GM23248 (cell line): ENCODE data around the gene INPP5D.

Source experiments
- EZH2 ChIP-seq: fragments of 200-600 bp; sonication (generic); IDR thresholded peaks from 2 replicates; pipeline ENCODE4 v1.6.1; 2018; ENCODE audit warnings: antibody characterized with exemption, mild to moderate bottlenecking; ENCODE audit not compliant: insufficient read depth, poor library complexity, severe bottlenecking
- EZH2phosphoT487 ChIP-seq: fragments of 200-600 bp; sonication (generic); IDR thresholded peaks from 2 replicates; pipeline ENCODE4 v1.6.1; 2018; ENCODE audit warnings: antibody characterized with exemption, moderate library complexity, mild to moderate bottlenecking, low read depth; ENCODE audit not compliant: insufficient read depth

DNA sequence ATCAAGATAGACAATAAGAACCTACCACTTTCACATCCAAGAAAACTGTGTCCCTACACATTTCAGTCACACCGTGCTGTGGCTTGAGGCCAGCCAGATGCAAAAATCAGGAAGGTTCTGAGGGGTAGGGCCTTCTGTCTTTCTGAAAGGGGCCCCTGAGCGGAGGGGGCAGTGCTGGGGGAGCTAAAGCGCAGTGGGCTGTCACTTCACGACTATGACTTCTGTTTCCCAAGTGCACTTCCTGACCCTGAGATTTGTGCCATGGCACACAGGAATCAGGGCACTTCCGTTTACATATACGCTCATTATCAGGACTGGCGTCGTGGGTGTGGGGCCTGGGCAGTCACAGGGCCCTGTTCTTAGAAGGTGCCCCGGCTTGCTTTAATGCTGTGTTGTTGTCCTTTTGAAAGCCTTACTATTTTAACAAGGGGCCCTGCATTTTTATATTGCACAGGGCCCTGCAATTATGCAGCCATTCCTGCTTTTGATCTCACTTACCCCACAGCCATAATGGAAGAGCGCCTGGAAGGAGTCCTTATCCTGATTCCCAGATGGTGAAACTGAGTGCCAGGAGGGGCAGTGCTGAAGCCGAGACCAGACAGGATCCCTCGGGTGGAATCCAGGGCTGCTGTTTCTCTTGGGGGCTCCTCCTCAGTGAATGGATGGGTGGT lies 47.7 kb upstream of the INPP5D start:
- TF ChIP-seq EZH2 (no peak), EZH2phosphoT487 (no peak)
